Loucy (cell line): ENCODE measurements around the gene WSB2.

Experiments
- H2AFZ ChIP-seq: fragments of 200-600 bp; sonication (generic); 2 replicates; pipeline ENCODE4 v1.6.0; 2016; ENCODE audit warnings: antibody characterized with exemption, mild to moderate bottlenecking, low read length, moderate library complexity
- H3F3A ChIP-seq: fragments of 200-600 bp; 2 replicates; pipeline ENCODE4 v1.6.0; 2016; ENCODE audit warnings: antibody characterized with exemption, low read depth, mild to moderate bottlenecking
- H3K27me3 ChIP-seq: fragments of 200-600 bp; sonication (generic); 2 replicates; pipeline ENCODE4 v1.6.1; 2014; ENCODE audit warnings: low read length, mild to moderate bottlenecking; ENCODE audit not compliant: insufficient read depth, poor library complexity, severe bottlenecking
- H3K36me3 ChIP-seq: fragments of 200-600 bp; sonication (generic); 2 replicates; pipeline ENCODE4 v1.6.1; 2016; ENCODE audit warnings: low read length; ENCODE audit not compliant: insufficient read depth
- H3K4me1 ChIP-seq: fragments of 200-600 bp; sonication (generic); 2 replicates; pipeline ENCODE4 v1.5.1; 2014; ENCODE audit warnings: low read length, mild to moderate bottlenecking; ENCODE audit not compliant: insufficient read depth, poor library complexity, severe bottlenecking
- H3K4me2 ChIP-seq: fragments of 200-600 bp; sonication (generic); 2 replicates; pipeline ENCODE4 v1.6.0; 2014; ENCODE audit warnings: antibody characterized with exemption, low read length, low read depth, mild to moderate bottlenecking; ENCODE audit not compliant: poor library complexity, severe bottlenecking
- H3K4me3 ChIP-seq: fragments of 200-600 bp; sonication (generic); 2 replicates; pipeline ENCODE4 v1.5.1; 2014; ENCODE audit warnings: low read length, mild to moderate bottlenecking, mixed read lengths; ENCODE audit not compliant: poor library complexity, severe bottlenecking
- H3K79me2 ChIP-seq: fragments of 200-600 bp; sonication (generic); 2 replicates; pipeline ENCODE4 v1.6.1; 2014; ENCODE audit warnings: low read length; ENCODE audit not compliant: insufficient read depth
- H3K9ac ChIP-seq: fragments of 200-600 bp; sonication (generic); 2 replicates; pipeline ENCODE4 v1.6.0; 2014; ENCODE audit warnings: mild to moderate bottlenecking, low read depth, low read length, moderate library complexity; ENCODE audit not compliant: poor library complexity, severe bottlenecking
- H3K9me2 ChIP-seq: fragments of 200-600 bp; sonication (generic); replicated peaks from 2 replicates; pipeline ENCODE4 v1.6.1; 2016; ENCODE audit warnings: low read depth, low read length, mixed read lengths
- H3K9me3 ChIP-seq: fragments of 200-600 bp; sonication (generic); 2 replicates; pipeline ENCODE4 v1.6.1; 2014; ENCODE audit warnings: mild to moderate bottlenecking, antibody characterized with exemption, low read length, low read depth; ENCODE audit not compliant: insufficient read depth
- H4K20me1 ChIP-seq: fragments of 200-600 bp; sonication (generic); 2 replicates; pipeline ENCODE4 v1.6.0; 2014; ENCODE audit warnings: antibody characterized with exemption, low read length, mild to moderate bottlenecking; ENCODE audit not compliant: insufficient read depth, poor library complexity, severe bottlenecking
- EZH2phosphoT487 ChIP-seq: fragments of 200-600 bp; IDR thresholded peaks from 2 replicates; pipeline ENCODE4 v1.6.1; 2018; ENCODE audit warnings: antibody characterized with exemption, mild to moderate bottlenecking, moderate library complexity, borderline replicate concordance
- TF ChIP-seq, protein P1 (sequence below): fragments of 200-600 bp; sonication (generic); conservative IDR thresholded peaks from 2 replicates; pipeline ENCODE4 v1.5.1; 2014; ENCODE audit warnings: mild to moderate bottlenecking, antibody characterized with exemption, low read length

Gene WSB2

DNA sequence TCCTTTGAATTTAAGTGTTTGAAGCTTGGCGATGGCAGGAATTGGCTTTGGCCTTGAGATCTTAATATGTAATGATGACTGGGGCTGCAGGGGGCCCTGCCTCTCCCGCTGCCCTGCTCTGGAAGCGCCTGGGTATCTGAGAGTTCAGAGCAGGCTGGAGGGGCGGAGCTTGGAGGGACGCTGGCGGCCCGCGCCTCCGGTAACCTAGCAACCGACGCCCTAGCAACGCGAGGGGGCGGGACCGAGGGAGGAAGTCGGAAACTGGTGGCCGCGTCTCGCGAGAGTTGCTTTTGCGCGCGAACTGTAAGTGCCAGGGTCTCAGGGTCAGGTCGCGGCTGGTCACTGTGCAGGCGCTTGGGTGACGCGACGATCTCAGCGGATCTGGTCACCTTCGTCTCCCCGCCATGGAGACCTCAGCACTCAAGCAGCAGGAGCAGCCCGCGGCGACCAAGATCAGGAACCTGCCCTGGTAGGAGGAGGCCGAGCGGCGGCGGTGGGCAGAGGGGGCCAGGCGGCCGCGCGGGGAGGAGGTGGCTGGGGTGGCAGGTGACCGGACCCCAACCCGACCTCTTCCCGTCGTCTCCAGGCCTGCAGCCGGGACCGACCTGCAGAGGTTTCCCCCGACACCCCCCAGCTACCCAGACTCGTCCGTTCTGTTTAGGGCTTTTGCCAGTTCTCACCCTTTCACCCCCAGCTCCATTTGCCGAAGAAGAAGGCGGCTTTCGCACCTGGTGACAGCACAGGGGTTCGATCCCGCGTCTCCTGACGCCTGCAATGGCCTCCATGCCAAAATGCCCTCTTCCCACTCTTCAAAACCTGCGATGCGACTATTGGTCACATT, 44.3 kb downstream of the WSB2 start, which contains the start of gene RFC5:
Gene RFC5 (plus strand): TSS at position 280 of the 841 bp plus-strand sequence. CDS start 125 bp downstream, at position 405.
- H3K79me2 ChIP-seq, result peaks cover 48% of the 10 kb centered on the region
- H3K4me1 ChIP-seq, result peaks cover 37% of the 10 kb centered on the region
- peak within 1 kb of the TSS; percentile 94 for H3K4me2 ChIP-seq
- TF ChIP-seq EZH2phosphoT487, result no peak
- TF ChIP-seq, protein P1, sequence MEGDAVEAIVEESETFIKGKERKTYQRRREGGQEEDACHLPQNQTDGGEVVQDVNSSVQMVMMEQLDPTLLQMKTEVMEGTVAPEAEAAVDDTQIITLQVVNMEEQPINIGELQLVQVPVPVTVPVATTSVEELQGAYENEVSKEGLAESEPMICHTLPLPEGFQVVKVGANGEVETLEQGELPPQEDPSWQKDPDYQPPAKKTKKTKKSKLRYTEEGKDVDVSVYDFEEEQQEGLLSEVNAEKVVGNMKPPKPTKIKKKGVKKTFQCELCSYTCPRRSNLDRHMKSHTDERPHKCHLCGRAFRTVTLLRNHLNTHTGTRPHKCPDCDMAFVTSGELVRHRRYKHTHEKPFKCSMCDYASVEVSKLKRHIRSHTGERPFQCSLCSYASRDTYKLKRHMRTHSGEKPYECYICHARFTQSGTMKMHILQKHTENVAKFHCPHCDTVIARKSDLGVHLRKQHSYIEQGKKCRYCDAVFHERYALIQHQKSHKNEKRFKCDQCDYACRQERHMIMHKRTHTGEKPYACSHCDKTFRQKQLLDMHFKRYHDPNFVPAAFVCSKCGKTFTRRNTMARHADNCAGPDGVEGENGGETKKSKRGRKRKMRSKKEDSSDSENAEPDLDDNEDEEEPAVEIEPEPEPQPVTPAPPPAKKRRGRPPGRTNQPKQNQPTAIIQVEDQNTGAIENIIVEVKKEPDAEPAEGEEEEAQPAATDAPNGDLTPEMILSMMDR, result no peak
- peak within 1 kb of the TSS; percentile 100 for H3K4me3 ChIP-seq
- no peaks in the 10 kb centered on the region for H3K9me2 ChIP-seq
- no peaks in the 10 kb centered on the region for H3F3A ChIP-seq
- no peaks in the 10 kb centered on the region for H3K9me3 ChIP-seq
- H3K36me3 ChIP-seq, result peaks cover 26% of the 10 kb centered on the region; the same call in 1 of the 2 replicates
- peak within 1 kb of the TSS; percentile 100 for H3K9ac ChIP-seq
- peak within 1 kb of the TSS; percentile 93; the same call in 1 of the 2 replicates for H2AFZ ChIP-seq
- no peaks in the 10 kb centered on the region for H3K27me3 ChIP-seq
- peaks cover 17% of the 10 kb centered on the region for H4K20me1 ChIP-seq

DNA sequence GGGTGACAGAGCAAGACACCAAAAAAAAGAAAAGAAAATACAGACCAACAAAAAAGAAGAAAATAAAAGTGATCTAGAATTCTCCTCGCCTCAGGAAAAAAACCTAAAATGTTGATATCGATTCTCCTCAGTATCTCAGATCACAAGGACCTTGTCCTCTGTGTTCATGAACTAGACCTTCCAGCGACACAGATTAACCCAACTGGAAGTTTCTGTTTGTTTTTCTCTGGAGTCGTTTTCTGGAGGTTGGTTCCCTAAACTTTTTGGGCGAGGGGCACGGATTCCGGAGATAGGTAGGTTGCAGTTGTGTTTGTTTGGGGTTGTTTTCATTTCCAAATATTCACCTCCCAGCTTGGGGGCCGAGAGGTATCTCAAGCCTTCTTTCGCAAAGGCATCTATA, 45.0 kb downstream of the WSB2 start:
- peak overlapping the region; percentile 100 for H3K4me3 ChIP-seq
- H3K4me2 ChIP-seq, result peak overlapping the region; percentile 49
- peaks cover 37% of the 10 kb centered on the region for H3K4me1 ChIP-seq
- H3K36me3 ChIP-seq, result peaks cover 21% of the 10 kb centered on the region; the same call in 1 of the 2 replicates
- no peaks in the 10 kb centered on the region for H3K27me3 ChIP-seq
- H3F3A ChIP-seq, result no peaks in the 10 kb centered on the region
- H4K20me1 ChIP-seq, result peaks cover 17% of the 10 kb centered on the region
- H3K9me2 ChIP-seq, result no peaks in the 10 kb centered on the region
- H3K79me2 ChIP-seq, result peaks cover 43% of the 10 kb centered on the region
- no peak overlapping the region; the same call in 1 of the 2 replicates for H2AFZ ChIP-seq
- TF ChIP-seq, protein P1, result no peak
- TF ChIP-seq EZH2phosphoT487, result no peak
- no peak overlapping the region for H3K9ac ChIP-seq
- no peaks in the 10 kb centered on the region for H3K9me3 ChIP-seq

DNA sequence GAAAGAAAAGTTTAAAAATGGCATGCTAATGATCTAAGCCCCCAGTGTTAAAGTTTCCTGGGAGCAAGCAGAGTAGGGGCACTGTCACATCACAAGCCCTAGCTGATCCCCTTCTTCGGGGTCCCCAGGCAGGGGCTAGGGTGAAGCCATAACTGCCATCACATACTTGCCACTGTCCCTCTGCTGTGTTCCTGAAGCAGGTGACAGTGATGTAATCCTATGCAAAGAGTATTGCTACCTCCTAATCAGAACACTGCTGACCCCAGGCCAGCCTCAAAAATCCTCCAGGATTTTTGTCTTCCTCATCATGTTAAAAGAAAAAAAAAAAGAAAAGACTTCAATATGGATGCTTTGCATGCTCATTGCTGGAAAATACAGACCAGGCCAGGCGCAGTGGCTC, 45.7 kb downstream of the WSB2 start:
- peaks cover 15% of the 10 kb centered on the region; the same call in 1 of the 2 replicates for H3K36me3 ChIP-seq
- H2AFZ ChIP-seq, result no peak overlapping the region
- H4K20me1 ChIP-seq, result peaks cover 17% of the 10 kb centered on the region
- H3K4me1 ChIP-seq, result peaks cover 33% of the 10 kb centered on the region
- no peak overlapping the region for H3K9ac ChIP-seq
- no peaks in the 10 kb centered on the region for H3K9me2 ChIP-seq
- no peaks in the 10 kb centered on the region for H3F3A ChIP-seq
- no peak overlapping the region for H3K4me2 ChIP-seq
- TF ChIP-seq, protein P1, result no peak
- TF ChIP-seq EZH2phosphoT487, result no peak
- peaks cover 37% of the 10 kb centered on the region for H3K79me2 ChIP-seq
- no peak overlapping the region for H3K4me3 ChIP-seq
- H3K27me3 ChIP-seq, result no peaks in the 10 kb centered on the region
- no peaks in the 10 kb centered on the region for H3K9me3 ChIP-seq
